GM19351 (cell line): ENCODE results near the gene SLC7A10.

Experiments used
- ATAC-seq: cut with Tn5 transposase; IDR thresholded peaks from one replicate; pipeline ENCODE4 v1.9.1; 2021; ENCODE audit warnings: mild to moderate bottlenecking, moderate library complexity; ENCODE audit not compliant: unreplicated experiment

Gene SLC7A10

DNA sequence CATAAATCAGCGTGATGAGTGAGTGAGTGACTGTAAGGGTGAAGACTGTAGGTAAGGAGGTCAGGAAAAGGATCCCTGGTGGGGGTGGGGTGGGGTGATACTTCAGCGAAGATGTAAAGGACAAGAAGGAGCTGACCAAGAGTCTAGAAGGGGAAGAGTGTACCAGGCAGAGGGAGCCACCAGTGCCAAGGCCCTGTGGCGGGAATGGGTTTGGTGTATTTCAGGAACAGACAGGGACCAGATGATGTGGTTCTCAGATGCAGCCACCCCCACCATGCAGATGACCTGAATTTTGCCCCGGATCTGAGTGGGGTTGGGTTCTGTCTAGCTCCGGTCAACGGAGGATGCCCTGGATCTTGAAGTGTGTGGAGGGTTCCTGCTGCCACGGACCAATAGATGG, 30.1 kb upstream of the SLC7A10 start:
- no peak for ATAC-seq

DNA sequence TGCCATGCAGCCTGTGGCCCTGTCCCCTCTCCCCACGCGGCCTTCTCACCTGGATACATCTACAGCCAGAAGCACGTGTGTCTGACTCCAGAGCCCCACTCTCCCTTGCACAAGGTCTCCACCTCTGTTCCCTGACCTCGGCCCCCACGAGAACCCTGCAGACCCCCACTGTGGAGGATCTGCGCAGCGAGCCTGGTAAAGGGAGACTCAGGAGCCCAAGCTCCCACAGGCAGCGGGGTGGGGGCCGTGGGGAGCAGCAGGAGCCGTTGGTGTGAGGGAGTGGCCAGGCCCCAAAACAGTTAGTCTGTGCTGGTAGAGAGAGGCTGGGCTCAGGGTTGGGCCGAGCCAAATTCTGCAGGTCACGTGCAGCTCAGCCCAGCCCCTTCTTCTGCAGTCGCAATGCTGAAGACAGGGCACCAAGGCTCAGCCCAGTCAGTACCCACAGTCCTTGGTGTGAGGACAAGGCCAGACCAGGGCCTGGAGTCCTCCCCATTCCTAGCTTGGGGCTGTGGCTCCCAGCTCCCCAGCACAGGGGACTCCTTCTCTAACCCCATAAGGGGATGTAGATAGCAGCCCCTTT, 28.7 kb upstream of the SLC7A10 start:
- ATAC-seq: no peak

DNA sequence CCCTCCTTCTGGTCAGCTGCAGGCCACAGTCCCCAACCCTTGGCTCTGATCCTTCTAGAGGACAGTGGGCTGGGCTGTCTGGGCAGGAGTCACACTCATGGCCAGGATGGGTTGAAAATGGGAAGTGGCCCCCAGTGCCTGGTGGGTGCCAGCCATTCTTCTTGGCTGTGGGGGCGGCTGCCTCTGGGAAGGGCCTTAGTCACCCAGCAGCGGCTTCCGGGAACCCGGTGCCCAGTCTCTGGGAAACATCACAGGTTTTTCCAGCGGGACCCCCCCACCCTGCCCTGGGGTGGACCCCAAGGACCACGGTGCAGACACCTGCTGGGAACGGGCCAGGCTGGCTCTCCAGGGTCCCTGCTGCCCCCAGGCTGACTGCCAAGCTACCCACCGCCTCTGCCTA, 27.3 kb upstream of the SLC7A10 start:
- no peak for ATAC-seq

DNA sequence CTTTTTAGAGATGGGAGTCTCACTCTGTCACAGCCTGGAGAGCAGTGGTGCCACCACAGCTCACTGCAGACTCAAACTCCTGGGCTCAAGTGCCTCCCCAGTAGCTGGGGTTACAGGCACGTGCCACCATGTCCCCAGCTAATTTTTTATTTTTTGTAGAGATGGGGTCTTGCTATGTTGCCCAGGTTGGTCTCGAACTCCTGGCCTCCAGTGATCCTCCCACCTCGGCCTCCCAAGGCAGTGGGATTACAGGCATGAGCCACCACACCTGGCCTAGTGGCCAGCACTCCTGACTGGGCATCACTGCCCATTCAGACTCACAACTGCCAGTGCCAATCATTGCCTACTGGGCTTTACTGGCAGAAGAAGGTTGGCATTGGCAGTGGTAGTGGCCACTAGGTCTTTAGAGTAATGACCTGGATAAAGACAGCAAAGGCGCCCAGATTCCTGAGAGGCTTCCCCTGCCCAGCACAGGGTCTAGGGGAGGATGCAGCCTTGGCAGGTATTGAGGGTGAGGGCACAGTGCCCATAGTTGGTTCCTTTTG, 26.8 kb upstream of the SLC7A10 start:
- ATAC-seq: no peak

DNA sequence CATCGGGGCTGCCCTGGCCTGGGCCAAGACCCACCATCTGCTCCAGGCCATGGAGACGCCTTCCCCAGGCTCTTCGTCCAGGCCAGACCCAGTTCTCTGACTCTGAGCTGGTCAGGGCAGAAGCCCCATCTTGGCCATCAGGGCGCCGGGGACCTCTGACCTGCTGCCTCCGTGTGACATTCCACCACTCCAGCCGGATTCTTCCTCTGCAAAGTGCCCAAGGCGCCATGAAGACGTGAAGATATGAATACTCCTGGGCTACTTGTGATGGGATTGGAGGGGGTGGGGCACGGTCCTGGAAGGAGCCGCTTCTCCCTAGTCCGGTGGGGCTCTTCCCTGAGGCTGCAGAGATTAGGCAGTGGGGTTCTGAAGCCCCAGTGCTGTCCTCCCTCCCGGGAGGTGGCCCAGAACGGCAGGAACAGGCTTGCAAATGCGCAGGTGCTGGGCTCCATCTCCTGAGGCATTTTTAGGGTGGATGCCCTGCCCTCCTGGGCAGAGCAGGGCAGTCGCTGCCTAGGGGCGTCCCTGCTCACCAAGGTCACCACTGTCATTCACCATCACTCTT, 26.0 kb upstream of the SLC7A10 start:
- no peak for ATAC-seq

DNA sequence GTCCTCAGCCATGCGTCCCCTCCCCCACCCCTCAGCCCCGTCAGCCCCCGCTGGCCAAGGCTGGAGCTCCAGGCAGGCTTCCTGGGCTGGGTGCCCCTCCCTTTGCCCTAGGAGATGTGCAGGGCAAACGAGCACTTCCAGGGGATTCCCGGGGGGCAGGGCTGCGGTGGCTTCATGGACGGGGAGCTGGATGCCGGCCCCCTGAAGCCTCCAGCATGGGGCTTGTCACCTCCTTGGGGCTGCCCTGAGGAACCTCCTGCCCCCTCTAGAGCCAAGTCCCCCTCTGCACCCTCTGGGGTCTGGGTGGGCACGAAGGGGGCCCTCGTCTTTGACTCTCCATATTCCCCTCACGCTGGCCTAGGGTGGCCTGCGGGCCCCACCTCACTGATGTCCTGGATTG, 25.4 kb upstream of the SLC7A10 start:
- no peak for ATAC-seq

DNA sequence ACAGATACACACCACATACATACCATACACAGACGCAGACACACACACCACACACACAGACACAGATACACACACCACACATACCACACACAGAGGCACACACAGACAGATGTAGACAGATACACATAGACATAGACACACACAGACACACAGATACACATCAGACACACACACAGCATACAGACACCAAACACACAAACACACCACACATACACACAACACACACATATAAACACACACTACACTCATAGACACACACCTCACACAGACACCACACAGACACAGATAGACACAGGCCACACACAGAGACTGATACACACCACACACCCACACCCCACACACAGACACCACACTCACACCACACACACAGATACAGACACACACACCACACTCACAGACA, 24.9 kb upstream of the SLC7A10 start:
- no peak for ATAC-seq

DNA sequence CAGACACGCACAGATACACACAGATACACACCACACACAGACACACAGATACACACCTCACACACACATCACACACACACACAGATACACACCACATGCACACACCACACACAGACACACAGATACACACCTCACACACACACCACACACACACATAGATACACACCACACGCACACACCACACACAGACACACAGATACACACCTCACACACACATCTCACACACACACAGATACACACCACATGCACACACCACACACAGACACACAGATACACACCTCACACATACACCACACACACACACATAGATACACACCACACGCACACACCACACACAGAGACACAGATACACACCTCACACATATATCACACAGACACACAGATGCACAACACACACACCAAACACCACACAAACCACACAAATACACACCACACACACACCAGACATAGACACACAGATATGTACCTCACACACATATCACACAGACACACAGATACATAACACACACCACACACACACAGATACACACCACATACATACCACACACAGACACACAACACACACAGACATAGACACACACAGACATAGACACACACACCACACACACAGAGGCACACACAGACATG, 24.2 kb upstream of the SLC7A10 start:
- ATAC-seq: no peak

DNA sequence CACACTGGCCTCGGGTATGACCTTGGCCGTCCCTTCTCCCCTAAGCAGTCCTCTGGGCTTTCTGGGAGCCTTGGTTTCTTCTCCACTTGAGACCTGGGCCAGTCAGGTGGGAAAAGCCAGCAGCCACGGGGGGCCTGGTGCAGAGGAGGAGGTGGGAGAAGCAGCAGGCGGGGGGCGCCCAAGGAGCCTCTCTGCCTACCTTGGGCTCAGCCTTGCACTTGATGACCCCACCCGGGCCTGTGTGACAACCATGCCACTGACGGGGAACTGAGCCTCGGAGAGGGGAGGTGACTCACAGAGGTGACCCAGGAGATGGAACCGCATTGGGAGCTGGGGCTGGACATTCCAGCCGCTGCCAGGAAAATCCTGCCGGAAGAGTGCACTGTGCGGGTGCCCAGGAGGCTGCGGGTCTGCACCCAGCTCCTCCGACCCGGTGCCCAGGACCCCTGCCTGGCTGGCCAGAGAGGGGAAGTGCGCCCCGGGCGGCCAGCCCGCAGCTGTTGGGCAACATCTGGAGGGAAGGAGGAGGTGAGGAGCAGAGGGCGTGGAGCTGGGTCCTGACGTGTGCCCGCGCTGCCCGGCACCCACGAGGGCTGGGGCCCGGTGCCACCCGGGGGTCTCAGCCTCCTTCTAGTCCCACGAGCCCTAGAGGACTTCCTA, 23.4 kb upstream of the SLC7A10 start:
- ATAC-seq: no peak

DNA sequence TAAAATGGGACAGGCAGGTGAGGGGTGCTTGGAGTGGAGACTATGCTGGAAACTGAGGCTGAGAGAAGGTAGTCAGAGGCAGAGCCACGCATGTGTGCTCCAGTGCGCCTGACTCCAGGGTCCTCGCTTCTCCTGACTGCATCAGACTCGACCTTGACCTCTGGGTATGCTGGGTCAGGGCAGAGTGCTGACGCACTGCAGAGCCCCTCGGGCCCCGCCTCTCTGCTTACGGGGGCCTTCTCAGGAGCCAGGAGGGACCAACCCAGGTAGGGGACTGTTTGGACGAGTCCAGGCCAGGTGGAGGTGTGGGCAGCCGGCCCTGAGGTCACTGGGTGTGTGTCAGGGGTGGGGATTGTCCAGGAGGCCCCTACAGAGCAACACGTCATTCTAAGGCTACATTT, 22.9 kb upstream of the SLC7A10 start:
- ATAC-seq: no peak

DNA sequence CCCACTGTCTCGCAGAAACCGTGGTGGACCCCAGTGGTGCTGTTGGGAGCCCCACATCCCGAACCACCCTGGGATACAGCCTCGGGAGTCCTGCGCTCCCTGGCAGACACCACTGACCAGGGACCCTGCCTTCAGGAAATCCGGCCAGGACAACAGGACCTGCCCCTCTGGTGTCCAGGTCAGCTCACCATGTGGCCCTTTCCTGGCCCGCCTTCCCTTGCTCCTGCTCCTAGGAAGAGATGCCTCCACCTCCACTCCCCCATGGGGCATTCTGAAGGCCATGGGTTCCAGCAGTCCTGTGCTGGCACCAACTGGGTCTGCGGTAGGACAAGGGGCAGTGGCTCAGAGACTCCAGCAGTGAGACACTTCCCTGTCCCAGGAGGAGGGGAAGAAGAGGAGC, 22.5 kb upstream of the SLC7A10 start:
- no peak for ATAC-seq

DNA sequence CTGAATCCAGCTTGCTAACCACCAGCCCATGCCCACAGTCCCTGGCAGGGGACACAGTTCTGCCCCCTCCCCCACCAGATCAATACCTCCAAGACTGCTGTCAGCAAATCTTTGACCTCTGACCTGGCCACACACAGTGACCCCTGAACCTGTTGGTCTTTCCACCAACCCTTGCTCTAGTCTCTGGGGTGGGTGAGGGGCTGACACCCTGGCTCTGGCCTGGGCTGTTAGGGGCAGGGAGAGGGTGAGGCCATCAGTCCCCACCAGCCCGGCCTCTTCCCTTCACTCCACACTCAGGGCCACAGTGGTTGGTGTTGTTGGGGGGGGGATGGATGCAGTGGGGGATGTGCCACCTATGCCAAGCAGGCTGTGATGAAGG, 21.8 kb upstream of the SLC7A10 start:
- no peak for ATAC-seq

DNA sequence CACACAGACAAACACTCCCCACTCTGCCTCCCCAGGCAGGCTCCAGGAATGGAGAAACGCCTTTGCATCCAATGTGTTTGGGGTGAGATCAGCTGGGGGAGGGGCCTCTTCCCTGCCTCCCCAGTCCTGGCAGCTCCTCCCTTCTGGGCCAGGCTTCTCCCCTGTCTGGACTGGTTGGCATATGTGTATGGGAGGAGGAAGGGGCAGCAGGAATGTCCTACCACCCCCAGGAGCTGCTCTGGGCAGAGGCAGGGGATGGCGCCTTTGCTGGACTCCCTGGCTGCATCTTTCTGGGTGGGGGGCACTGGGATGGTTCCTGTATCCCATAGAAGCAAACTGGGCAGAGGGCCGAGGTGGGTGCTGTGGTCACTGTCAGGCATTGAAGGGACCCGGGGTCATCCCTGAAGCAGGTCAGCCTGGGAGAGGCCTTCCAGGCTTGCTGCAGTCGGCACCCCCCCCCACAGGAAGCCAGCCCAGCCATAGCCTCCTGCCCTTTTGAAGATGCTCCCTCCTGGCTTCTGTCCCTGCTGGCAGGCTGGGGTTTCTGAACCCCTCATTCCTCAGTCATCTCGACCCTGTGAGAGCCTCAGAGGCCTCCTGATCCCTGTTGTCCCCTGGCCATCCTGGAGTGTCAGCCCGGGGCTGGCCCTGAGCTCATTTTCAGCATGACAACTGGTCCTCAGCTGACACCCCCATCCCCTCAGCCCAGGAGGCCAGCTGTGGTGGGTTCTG, 21.2 kb upstream of the SLC7A10 start:
- ATAC-seq: no peak

DNA sequence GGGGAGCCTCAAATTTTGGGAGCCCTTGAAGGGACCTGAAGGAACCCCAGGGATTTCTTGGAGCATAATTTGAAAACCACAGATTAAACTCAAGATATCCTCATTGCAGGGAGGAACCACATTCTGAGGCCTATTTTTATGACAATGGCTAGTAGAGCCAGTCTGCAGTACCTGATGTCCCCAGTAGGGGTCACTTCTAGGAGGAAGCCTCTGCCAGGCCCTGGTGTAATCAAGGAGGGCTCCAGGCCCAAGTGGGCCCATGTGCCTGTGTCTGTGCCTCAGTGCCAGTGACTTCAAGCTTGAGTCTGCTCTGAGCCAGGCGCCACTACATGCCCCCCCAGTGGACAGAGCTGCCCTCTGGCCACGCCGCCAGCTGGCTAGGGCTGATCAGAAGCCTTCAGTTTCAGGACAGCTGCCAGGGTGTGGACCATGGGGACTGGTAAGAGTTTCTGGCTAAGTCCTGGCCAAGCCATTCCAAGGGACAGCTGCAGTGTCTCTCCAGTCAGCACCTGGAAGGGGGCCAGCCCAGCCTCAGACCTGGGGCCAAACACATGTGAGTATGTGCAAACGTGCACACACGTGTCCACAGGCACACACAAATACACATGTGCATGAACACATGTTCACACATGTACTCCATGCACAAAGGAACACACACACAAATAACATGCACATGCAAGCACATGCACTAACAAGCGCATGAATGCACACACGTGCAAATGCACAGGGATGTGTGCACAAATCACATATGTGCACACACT, 20.5 kb upstream of the SLC7A10 start:
- ATAC-seq: no peak

DNA sequence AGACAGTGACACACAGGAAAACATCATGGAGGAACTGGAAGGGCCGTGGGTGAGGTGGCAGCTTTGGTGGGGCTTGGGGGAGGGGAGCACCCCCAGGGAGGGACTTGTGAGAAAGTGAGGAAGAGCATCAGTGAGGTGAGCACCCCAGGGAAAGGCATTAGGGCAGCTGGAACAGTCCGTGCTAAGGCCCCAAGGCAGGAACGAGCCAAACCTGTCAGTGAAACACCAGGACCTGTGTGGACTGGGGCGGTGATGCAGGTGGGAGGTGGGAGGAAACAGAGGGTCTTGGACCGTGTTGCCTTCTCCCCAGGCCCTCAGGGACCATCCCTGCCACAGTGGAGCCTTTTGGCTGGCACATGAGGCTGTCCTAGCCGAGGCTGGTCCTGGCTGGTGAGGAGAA, 17.3 kb upstream of the SLC7A10 start:
- ATAC-seq: no peak

DNA sequence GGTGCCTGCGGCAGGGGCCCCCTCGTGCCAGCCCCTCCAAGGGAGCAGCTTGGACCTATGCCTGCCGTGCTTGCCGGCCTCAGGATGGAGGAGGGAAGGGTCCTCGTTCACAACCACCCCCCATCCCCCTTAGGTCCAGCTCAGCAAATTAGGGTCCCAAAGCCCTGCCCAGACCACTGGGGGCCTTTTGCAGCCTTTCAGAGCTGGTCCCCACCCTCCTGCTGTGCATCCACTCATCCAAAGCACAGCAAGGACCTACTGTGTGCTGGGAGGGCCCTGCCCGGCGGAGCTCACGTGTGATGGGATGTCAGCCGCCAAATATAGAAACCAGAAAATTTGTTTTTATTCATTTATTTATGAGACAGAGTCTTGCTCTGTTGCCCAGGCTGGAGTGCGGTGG, 16.5 kb upstream of the SLC7A10 start:
- no peak for ATAC-seq

DNA sequence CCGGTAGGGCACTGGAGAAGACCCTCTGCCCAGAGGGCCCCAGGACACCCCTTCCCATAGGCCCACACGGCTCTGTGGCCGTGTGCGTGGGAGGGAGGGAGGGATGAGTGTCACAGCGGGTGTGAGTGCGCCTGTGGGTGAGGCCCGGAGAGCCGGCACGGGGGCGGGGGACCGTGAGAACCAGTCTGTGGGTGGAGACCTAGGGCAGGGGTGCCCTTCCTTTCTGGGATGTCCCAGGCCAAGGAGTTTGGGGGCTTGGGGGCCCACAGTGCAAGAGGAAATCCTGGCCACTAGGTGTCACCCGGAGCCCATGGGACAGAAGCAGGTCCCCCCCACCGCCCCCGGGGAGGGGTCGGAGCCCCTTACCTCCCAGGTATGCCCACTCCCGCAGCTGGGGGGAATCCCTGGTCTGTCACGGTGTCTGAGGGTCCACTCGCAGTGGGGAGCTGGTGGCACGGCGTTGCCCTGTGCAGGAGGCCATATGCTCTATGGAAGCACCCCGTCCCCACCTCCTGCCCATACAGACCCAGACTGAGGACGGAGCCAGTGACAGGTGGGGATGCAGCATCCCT, 16.0 kb upstream of the SLC7A10 start:
- ATAC-seq: no peak

DNA sequence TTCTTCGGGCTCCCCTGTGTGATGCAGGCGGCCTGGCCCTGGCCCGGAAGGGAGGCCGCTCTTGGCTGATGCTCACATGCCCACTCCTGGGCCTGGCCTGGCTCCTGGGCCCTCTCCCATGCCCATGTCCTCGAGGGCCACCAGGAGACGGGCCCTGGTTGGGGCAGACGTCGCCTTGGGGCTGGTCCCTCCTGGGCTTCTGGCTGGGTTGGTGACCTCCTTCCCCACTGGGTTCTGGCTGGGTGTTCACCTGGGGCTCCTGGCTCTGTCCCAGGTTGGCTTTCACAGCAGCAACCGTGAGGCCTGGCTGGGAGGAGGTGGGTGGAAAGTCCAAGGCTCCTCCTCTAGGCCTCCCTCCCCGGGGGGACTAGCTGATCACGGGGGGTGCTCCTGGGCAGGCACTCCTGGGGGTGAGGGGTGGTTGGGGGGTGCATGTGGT, 15.5 kb upstream of the SLC7A10 start:
- no peak for ATAC-seq

DNA sequence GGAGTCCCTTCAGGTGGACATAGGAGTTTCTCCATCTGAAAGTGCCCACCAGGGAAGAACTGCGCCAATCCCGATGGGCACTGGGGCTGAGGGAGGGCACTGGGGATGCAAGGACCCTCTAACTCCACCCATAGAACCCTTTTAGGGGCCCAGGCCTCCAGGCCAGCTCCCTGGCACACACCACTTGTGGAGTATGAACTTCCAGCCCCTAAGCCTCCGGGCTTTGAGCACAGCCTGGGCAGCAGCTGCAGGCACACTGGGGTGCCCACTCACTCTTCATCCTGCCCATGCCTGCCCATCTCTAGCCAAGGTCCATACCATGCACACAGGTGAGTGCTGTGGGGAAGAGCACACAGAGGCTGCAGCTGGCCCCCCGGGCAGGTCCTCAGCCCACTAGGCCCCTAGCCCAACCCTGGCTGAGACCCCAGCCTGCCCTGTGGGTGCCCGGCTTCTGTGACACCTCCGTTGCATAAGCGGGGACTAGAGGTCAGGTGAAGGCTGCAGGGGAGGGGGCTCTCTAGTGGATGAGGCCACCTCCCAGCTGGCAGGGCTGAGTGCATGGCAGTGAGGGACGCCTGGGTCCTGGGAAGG, 14.6 kb upstream of the SLC7A10 start:
- ATAC-seq: no peak
